Hypothalamus (tissue), 51 donors: Measurements from ENCODE around the gene ATP8B4.
"Not testable (repeated sequence)": the region's sequence is repeated elsewhere in the genome, so short reads cannot be mapped to it uniquely, and the experiment has no call there.

Experiments used
- DNase-seq, 51 donors: peaks; one replicate each; lab custom pipeline; 2025; lab: John Stamatoyannopoulos, UW

Gene ATP8B4

GRCh38 chr15:50109076-50109987, 9.7 kb downstream of the ATP8B4 start:
- DNase-seq: no peak

- DNase-seq: no peak
These were observed 10.6 kb downstream of the ATP8B4 start for GRCh38 chr15:50108461-50108860.

GRCh38 chr15:50107591-50108408, 11.2 kb downstream of the ATP8B4 start:
- peak in 3 of 51 donors; percentile 11 to 22 (median 12) for DNase-seq

GRCh38 chr15:50107157-50107556, 11.9 kb downstream of the ATP8B4 start:
- no peak for DNase-seq

- DNase-seq: no peak
These were observed 12.6 kb downstream of the ATP8B4 start for GRCh38 chr15:50106457-50106856.

- no peak for DNase-seq
These were observed 18.5 kb downstream of the ATP8B4 start for GRCh38 chr15:50100486-50100885.

- DNase-seq: no peak
These were observed 20.5 kb downstream of the ATP8B4 start for GRCh38 chr15:50098545-50098944.

GRCh38 chr15:50095938-50096821, 22.9 kb downstream of the ATP8B4 start:
- DNase-seq: no peak

GRCh38 chr15:50089386-50089785, 29.6 kb downstream of the ATP8B4 start:
- not testable (repeated sequence) for DNase-seq

- no peak for DNase-seq
These were observed 34.1 kb downstream of the ATP8B4 start for GRCh38 chr15:50084932-50085331.

- no peak for DNase-seq
These were observed 35.5 kb downstream of the ATP8B4 start for GRCh38 chr15:50083424-50084025.

- no peak for DNase-seq
These were observed 37.0 kb downstream of the ATP8B4 start for GRCh38 chr15:50082066-50082465.

- peak in 35 of 51 donors; percentile 3 to 64 (median 19) for DNase-seq
These were observed 41.4 kb downstream of the ATP8B4 start for GRCh38 chr15:50077651-50078050.

GRCh38 chr15:50077176-50077575, 41.9 kb downstream of the ATP8B4 start:
- no peak for DNase-seq

- DNase-seq: no peak
These were observed 43.7 kb downstream of the ATP8B4 start for GRCh38 chr15:50075319-50075718.

GRCh38 chr15:50071551-50072258, 47.3 kb downstream of the ATP8B4 start:
- DNase-seq: no peak

- DNase-seq: no peak
These were observed 51.0 kb downstream of the ATP8B4 start for GRCh38 chr15:50068016-50068415.

- DNase-seq: no peak
These were observed 51.8 kb downstream of the ATP8B4 start for GRCh38 chr15:50067254-50067653.

- DNase-seq: no peak
These were observed 52.4 kb downstream of the ATP8B4 start for GRCh38 chr15:50066666-50067065.
